GM13976 (cell line): Measurements from ENCODE around the gene DRICH1.
"Not testable (repeated sequence)": the region's sequence is repeated elsewhere in the genome, so short reads cannot be mapped to it uniquely, and the experiment has no call there.

ENCODE experiments used
- DNase-seq: peaks from one replicate; pipeline ENCODE4 v3.0.0; 2012; ENCODE audit warnings: low spot score
- in situ Hi-C: fragments of 300-500 bp; cut with MboI; formaldehyde crosslinking; loops from one replicate; pipeline ENCODE4 v1.12.0; 2022; ENCODE audit warnings: low sequenced_read_pairs, mixed read lengths, inconsistent platforms; ENCODE audit not compliant: unreplicated experiment
- TF ChIP-seq, protein P1 (sequence below): IDR thresholded peaks from 2 replicates; pipeline ENCODE4 v1.5.1; 2012; ENCODE audit warnings: borderline replicate concordance, mild to moderate bottlenecking; ENCODE audit not compliant: insufficient read depth; ENCODE audit errors: extremely low read depth, missing control alignments, control extremely low read depth

DRICH1 gene

DNA sequence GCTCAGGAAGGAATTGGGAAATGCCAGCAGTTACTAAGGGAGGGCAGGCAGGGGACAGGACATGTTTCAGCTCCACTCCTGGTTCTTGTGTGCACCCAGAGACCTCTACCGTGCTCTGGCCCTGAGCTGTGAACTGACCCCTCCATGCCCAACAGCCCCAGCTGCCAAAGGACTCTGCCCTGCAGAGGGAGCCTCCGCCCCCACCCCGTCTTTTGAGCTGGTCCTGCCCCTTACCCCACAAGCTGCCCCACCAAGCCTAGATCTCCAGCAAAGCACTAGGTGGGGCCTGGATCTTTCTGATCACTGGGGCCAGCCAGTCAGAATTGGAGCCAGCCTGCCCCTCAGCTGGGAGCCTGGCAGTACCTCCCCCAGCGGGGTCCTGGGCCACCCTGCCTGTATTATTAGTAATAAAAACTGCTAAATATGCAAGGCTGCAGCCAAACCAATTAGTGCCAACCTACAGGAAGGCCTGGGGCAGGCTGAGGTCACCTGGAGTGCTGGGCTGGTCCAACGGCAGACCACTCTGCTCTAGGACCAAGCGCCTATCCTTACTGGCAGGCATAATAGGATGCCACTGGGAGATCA lies 23.9 kb upstream of the DRICH1 start:
- in situ Hi-C loops = no loop called here
- TF ChIP-seq, protein P1, sequence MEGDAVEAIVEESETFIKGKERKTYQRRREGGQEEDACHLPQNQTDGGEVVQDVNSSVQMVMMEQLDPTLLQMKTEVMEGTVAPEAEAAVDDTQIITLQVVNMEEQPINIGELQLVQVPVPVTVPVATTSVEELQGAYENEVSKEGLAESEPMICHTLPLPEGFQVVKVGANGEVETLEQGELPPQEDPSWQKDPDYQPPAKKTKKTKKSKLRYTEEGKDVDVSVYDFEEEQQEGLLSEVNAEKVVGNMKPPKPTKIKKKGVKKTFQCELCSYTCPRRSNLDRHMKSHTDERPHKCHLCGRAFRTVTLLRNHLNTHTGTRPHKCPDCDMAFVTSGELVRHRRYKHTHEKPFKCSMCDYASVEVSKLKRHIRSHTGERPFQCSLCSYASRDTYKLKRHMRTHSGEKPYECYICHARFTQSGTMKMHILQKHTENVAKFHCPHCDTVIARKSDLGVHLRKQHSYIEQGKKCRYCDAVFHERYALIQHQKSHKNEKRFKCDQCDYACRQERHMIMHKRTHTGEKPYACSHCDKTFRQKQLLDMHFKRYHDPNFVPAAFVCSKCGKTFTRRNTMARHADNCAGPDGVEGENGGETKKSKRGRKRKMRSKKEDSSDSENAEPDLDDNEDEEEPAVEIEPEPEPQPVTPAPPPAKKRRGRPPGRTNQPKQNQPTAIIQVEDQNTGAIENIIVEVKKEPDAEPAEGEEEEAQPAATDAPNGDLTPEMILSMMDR = no peak
- no peak for DNase-seq

DNA sequence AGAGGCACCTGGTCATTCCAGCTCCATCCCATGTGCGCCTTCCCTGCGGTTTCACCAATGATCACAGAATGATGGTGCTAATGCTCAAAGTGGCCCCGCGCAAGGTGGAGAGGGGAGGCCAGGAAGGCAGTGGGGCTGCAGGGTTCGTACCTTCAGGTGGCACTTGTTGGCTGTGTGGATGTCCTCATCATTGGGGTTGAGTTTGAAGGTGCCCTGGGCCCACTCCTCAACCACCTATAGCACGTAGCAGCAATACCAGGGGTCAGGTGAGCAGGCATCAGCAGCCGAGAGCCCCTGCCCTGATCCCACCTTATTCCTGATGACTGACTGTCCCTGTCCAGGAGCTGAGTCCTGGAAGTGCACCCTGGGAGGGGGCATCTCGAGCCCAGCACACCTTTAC lies 20.6 kb upstream of the DRICH1 start:
- TF ChIP-seq, protein P1 = no peak
- no peak for DNase-seq
- in situ Hi-C loops = no loop called here

DNA sequence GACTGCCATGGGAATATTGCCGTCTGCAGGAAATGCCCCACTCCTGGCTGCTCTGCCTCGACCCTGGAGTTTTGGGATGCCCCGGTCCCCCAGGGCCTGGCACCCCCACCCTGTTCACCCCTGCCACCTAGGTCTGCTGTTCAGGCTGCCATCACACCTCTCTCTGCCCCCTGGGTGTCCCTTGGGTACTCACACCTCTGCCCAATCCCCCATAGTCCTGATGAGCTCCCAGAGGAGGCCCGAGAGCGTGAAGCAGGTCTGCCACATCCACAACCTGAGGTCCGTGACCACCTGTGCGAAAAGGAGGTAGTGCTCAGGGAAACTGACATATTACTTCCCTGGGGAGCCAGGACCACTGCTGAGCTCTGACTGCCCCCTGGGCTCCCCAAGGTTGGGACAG lies 20.2 kb upstream of the DRICH1 start:
- TF ChIP-seq, protein P1 = no peak
- DNase-seq = no peak
- in situ Hi-C loops = no loop called here

DNA sequence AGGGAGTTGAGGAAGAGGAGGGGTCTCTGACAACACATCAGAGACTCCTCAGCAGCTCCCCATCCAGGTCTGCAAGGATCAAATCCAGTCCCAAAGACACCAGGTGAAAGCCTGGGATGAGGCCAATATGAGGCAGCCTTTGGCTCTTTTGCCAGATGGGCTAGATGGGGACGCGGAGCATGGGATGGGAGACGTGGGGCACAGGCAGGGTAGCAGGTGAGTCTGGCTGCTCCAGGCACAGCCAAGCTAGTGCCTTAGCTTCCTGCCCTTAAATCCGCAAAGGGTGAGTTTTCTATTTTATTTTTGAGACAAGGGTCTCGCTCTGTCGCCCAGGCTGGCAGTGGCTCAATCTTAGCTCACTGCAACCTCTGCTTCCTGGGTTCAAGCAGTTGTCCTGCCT lies 19.6 kb upstream of the DRICH1 start:
- DNase-seq = no peak
- in situ Hi-C loops = no loop called here
- TF ChIP-seq, protein P1 = no peak

DNA sequence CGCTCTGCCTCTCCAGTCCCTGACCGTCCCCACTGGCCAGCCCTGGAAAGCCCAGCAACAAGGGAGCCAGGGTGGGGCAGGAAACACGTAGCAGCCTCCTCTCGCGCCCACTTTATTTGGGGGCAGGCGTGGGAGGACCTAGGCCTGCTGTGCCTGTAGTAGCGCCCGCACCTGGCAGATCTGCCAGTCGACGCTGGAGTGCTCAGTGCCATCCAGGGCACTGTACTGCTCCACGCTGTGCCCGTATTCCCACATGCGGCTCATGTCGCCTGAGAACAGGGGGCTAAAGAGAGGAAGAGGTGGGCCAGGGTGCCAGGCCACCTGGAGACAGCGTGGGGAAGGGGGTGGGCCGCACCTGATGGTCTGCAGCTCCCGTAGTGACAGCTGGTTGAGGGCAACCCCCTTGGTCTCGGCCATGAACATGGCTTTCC lies 17.0 kb upstream of the DRICH1 start:
- in situ Hi-C loops = no loop called here
- DNase-seq = no peak
- TF ChIP-seq, protein P1 = no peak

DNA sequence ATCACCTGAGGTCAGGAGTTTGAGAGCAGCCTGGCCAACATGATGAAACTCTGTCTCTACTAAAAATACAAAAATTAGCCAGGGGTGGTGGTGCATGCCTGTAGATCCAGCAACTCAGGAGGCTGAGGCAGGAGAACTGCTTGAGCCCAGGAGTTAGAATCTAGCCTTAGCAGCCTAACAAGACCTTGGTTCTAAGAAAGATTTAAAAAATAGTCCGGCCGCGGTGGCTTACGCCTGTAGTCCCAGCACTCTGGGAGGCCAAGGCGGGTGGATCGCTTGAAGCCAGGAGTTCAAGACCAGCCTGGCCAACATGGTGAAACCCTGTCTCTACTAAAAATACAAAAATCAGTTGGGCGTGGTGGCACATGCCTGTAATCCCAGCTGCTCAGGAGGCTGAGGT lies 14.4 kb upstream of the DRICH1 start:
- DNase-seq, in situ Hi-C loops: not testable (repeated sequence)

DNA sequence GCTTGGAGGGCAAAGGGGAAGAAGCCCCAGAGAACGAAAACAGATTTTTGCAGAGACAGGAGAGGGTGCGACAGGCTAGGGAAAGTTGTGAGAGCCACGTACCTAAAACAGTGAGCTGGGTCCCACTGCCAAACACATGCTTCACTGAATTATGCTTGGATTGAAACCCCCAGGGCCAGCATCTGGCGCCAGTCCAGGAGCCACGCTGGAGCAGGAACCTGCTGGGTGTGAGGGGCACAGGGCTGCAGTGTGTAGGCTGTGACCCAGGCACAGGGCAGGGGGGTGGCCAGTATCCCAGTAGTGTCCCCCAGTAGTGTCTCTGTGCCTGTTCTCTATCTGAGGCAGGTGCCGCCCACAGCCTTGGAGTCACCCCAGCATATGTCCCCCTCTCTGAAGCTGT lies 8.1 kb upstream of the DRICH1 start:
- in situ Hi-C loops, DNase-seq: not testable (repeated sequence)

DNA sequence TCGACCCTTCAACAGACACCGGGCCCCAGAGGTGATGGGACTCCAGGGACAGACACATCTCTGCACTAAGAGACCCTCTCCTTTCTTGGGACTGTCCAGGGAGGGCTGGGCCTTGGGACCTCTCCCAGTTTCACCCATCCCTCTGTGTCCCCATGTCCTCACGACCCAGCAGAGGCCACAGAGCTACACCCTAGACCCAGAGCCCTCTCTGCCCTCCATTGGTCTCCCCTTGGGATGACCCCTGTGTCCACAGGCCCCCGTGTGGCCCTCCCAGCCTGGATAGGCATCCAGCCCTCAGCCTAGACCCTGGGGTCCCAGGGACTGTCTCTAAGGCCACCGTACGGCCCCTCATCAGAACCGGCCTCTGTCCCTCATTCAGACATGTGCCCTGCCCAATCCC lies 7.5 kb upstream of the DRICH1 start:
- in situ Hi-C loops = no loop called here
- no peak for DNase-seq
- TF ChIP-seq, protein P1 = no peak
